GM18519 (cell line): Measurements from ENCODE around the gene ZNF23.

Source experiments
- ATAC-seq: cut with Tn5 transposase; IDR thresholded peaks from one replicate; pipeline ENCODE4 v1.9.1; 2021; ENCODE audit warnings: mild to moderate bottlenecking, moderate library complexity; ENCODE audit not compliant: unreplicated experiment, low FRiP score

The ZNF23 gene

DNA sequence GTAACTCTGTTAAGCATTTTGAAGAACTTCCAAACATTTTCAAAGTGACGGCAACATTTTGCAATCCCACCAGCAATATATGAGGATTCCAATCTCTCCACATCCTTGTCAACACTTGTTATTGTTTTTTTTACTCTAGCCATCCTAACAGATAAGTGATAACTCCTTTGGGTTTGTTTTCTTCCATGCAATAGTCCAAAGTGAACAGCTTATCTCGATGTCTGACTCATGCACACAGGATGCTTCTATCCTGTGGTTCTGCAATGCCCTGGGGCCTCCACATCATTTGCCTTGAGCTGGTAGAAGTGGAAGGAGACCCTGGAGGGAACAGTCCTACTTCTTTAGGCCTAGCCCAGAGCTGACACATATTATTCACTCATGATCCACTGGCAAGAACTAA is 33.2 kb downstream of the ZNF23 start:
- no peak for ATAC-seq

DNA sequence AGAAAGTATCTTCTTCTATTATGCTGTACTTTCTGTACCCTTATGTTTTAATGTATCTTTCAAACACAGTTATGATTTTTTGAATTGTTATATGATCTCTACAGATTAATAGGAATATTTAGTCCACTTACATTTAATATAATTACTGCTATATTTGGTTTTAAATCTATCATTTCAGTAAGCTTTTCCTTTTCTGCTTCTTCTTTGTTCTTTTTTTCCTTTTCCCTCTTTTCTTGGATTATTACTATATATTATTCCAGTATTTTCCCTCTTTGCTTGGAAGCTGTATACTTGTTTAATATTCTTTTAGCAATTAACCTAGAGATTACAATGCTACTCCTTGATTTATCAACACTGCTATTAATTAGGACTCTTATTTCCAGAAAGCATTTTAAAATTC is 33.7 kb downstream of the ZNF23 start:
- no peak for ATAC-seq

DNA sequence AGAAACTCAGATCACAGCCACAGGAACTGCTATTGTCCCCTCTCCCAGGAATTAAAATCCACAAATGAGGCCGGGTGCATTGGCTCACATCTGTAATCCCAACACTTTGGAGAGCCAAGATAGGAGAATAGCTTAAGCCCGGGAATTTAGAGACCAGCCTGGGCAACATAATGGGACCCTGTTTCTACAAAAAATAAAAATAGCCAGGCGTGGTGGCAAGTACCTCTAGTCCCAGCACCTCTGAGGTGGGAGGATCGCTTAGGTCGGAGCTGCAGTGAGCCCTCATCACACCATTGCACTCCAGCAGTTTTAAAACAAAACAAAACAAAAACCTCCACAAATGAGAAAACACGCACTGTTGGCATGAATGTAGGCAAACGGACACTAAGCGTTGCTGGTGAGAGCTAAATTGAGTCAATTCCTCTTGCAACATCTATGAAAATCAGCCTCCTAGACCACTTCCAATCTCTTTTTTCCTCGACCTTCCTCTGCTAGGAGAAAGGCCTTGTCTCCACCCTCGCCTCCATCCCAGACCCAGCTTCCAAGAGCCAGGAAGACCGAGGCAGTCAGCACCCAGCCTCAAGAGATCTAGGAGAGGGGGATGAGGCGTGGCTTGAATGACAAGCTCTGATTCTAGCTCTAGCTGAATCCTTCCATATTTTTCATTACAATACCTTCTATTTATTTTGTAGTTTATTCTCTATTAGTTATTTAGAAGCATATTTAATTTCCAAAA is 35.0 kb downstream of the ZNF23 start:
- no peak for ATAC-seq

DNA sequence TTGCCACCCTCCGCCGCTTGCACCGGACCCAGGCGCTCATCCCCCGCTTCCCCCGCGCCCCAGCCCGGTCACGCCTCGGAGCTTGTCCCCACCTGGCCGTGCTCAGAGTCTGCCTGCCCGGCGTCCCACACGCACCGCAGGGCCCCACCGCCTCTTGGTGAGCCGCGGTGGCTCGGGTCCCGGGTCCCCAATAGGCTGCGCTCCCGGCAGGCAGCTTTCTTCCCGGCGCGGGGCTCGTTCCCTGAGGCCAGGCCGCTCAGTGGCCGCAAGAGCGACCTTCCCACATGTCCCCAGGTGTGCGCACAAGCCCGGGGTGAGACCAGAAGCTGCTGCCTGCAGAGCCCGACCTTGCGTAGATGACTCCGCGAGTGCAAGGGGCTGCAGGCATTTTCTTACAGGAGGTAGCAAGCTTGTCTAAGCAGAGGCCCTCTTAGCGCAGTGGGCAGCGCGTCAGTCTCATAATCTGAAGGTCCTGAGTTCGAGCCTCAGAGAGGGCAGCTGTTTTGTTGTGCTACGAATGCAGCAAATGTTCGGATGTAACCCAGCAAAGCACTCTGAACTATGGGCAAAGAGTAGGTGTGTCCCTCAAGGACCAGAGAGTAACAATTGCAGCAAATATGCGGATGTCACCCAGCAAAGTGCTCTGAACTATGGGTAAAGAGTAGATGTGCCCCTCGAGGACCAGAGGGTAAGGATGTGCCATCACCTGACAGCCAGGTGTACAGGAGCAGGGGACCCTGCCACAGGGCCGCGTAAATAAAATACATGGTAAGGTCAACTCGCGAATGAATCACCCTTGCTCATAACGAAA is 35.8 kb downstream of the ZNF23 start:
- ATAC-seq = peak; percentile 68

DNA sequence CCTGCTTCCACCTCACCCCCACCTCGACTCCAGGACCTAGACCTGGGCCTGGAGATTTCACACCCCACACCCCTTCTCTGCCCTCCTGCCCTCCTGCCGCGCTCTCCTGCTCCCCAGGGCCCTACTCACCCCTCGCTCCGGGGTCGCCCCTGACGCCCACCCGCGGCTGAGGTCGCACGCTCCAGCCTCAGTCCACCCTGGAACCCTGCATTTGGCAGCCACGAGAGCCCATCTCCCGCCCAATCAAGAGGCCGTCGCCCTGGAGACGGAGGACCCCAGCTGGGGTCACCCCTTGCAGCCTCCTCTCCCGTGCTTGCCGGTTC is 36.3 kb downstream of the ZNF23 start:
- no peak for ATAC-seq

DNA sequence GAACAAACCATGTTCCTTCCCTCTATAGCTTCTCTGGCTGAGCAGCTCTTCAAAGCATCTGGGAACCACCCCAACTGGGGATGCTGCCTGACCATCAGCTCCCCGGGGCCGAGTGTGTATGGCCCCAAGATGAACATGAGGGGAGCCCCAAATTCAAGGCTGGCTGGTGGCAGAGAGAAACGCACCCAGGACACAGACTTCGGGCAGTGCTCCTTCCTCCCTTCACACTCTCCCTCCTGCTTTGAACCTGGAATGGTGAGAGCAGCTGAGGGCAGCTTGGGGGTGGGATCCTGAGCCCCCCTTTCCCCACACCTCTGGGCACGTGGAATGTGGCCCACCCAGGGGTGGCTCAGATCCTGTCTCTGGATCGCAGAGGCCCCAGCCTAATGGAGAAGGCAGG is 37.4 kb downstream of the ZNF23 start:
- no peak for ATAC-seq

DNA sequence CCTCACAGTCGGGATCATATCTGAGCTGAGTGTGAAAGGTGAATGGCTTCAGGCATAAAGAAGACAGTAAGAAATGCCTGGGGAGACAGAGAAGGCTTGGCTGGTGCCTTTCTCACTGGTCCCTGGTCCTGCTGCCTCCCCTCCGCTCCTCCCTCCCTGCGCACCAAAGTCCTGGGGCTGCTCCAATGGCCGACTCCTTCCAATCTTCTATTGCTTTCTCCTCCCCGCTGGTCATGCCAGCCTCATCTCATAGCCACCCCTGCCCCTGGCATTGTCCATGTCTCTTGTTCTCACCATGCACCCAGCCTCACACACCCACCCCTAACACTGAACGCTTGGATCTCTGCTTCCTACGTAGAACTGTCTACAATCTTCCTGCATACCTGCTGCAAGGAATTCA is 38.2 kb downstream of the ZNF23 start:
- no peak for ATAC-seq

DNA sequence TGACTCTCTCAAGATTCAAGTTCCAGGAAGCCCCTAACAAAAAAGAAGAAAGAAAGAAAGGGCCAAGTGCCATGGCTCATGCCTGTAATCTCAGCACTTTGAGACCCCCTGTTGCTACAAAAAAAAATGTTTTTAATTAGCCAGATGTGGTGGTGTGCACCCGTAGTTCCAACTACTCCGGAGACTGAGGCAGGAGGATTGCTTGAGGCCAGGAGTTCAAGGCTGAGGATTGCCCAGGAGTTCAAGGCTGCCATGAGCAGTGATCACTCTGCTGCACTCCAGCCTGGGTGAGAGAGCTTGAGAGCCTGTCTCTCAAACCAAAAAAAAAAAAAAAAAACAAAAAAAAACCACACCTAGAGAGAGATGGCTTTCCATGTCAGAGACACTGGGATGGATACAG is 39.0 kb downstream of the ZNF23 start:
- no peak for ATAC-seq

DNA sequence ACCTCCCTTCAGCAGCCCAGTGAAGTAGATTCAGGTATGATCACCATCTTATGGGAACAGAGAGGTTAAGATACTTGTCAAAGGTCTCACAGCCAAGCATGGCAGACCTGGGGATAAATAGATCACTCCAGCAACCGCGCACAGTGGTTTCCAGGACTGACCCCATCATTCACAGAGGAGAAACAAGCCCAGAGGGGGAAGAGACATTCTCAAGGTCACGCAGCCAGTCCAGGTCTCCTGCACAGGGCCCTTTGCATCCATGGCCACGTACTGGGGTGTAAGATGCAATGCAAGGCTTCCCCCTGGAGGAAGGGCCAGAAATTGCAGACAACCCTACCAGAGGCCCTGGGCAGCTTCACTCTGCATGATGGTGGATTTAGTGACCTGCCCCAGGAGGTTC is 40.1 kb downstream of the ZNF23 start:
- ATAC-seq = no peak

DNA sequence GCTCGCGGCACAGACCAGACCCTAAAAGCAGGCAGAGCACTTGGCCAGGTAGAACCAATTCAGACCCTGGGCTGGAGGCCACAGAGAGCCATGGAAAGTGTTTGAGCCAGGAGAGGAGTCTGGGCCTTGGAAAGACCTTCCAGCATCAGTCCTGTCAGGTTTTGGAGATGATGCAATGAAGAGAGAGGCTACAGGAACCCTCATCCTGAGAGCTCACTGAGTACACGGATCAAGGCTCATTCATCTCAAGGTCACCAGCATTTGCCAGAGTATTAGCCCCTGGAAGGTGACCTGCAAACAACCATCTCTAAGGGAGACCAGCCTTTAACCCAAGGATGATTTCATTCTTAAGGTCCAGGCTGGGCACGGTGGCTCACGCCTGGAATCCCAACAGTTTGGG is 48.0 kb downstream of the ZNF23 start:
- no peak for ATAC-seq

DNA sequence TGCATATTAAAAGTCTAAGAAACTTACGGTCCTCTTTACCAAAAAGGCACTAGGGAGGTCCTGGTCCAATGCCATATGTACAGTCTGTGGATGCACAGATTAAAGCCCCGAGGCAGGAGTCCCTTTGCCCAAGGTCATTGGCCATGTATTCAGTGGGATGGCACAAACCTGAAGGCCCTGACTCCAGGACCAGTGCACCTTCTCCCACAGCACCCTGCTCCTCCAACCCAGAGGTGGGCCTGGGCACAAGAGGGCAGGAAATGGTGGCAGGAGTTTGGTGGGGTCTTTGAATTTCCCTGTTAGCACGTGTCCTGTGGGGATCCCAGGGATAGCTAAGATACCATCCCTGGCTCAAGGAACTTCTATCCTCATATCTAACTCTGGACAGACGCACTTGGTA is 48.7 kb downstream of the ZNF23 start:
- no peak for ATAC-seq

DNA sequence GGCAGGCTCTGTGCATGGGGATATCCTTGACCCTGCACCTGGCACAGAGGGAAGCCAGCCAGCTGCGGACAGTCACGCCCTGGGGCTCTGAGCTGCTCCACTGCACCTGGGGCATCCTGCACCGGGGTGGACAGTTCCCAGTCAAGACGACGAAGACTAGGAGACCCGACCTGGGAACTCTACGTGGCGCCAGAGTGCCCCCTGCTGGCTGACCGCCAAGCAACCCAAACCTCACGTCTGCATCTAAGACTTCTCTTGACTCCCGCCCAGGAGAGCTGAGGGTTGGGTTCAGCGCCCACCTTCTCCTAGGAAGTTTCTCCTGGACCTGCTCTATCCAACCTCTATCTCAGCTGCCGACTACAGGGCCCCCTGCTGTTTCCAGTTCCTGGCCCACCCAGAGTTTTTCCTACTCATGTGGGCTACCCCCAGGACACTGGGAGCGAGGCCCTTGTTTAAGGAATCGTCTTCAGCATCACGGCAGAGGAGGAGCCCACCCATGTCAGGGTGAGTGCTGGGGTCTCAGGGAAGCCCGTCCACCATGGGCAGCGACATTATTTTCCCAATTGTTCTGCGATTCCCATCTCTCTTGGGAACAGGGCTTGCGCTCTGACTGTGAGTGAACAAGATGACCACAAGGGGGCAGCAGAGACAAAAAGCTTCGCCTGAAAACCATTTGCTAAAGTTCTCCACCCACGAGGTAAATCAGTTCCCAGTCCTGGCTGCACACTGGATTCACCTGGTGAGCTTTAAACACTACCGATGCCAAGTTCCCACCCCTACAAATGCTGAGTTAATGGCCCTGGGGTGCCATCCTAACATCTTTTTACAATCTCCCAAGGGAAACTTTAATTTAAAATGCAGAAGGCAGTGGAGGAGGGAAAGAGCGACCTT is 49.5 kb downstream of the ZNF23 start:
- no peak for ATAC-seq

DNA sequence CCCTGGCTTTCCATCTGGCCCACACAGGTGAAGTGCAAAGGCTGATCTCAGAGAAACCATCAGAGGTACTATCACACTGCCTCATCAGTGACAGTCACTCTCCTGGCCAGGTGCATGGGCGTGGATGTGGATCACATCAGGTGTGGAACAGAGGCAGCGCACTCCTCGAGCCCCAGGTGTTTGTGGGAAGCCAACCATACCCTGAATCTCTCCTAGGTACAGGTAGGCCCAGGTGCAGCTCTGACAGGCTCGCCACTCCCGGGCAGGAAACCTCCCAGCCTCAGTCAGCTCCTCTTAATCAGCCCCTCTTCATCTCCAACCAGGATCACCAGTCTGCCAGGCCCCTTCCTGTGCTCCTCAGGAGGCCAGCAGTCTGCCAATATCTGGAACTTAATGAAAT is 51.9 kb downstream of the ZNF23 start:
- no peak for ATAC-seq

DNA sequence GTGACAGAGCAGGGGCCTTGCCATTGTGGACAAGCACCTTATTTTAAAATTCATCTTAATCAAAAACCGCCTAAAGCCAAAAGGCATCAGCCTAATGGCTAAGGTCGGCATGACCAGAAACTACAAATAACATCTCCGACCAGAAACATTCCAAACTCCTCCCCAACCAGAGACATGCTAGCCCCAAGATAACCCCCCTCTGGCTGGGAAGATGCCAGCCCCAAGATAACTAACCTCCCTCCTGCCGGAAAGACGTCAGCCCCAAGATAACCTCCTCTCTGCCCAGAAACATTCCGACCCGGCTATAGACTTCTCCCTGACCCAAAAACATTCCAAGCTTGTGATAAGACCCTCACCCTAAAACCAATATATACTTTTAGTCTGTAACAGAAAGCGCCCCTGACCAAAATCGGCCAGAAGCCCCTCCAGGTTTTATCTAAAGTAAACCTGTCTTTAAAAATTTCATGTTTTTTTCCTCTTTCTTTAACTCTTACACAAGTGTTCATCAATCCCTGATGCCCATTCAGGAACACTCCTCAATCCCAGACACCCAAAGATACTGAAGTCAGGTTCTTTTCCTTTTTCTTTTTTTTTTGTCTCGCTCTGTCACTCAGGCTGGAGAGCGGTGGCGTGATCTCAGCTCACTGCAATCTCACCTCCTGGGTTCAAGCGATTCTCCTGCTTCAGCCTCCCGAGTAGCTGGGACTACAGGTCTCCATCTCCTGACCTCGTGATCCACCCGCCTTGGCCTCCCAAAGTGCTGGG is 52.9 kb downstream of the ZNF23 start:
- no peak for ATAC-seq

DNA sequence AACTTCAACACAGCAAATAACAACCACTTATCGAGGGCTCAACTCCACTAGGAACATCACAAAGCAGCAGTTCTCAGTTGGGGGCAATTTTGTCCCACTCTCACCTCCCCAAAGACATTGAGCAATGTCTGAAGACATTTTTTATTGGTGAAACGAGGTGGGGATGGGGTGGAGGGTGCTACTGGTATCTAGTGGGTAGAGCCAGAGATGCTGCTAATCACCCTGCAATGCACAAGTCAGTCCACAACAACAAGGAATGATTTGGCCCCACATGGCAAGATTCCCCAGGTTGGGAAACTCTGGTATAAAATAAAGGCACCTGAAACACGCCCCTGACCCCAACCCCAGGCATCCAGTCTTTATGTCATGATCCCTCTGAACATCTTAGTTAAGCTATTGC is 53.5 kb downstream of the ZNF23 start:
- no peak for ATAC-seq

DNA sequence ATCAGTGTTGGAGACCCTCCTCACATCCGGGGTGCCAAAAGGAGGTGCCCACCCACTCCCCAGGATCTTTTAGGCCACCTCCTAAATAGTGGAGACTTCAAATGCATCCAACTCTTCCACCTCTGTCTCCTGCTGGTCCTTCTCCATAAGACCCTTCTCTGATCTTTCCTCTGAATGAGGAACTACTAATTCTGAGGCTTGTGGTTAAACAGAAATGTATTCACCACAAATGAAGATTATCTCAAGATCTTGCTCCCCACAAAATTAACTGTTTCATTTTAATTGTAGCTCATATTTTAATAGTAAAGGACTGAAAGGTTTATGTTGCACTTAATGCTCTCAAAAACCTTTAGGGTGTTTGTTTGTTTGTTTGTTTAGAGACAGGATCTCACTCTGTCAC is 54.3 kb downstream of the ZNF23 start:
- ATAC-seq = no peak

DNA sequence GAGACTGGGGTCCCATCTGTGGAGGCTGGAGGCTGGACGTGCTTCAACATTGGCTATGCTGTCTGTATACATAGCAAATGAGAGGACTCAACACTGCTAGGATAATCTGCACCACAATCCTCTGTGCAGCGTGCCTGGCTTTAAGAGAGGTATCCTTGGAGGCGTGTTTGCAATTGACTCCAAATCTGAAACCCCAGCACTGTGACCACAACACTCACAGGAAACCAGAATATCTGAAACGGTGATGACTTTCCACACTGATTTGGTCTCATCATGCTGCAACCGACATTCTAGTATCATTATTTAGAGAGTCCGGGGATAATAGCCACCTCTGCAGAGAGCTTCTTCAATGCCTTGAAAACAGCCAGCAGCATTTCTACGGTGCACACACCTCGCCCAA is 55.3 kb downstream of the ZNF23 start:
- no peak for ATAC-seq

DNA sequence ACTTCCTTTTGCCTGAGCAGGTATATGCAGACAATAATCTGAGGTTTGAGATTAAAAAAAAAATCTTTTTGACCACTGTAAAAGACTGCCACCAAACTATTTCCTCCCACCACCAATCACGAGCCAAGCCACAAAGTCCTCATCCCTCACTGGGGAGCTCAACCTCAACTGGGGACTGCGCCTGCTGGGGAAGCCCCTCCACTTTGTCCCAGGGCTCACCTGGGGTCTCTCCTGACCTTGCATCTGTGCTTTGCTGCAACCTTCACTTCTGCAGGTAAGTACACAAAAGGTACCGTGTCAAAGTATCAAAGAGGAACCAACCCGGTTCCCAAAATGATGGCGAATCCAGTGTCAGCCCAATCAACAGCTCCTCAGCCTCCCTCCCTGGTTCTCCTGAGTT is 55.7 kb downstream of the ZNF23 start:
- ATAC-seq = no peak

DNA sequence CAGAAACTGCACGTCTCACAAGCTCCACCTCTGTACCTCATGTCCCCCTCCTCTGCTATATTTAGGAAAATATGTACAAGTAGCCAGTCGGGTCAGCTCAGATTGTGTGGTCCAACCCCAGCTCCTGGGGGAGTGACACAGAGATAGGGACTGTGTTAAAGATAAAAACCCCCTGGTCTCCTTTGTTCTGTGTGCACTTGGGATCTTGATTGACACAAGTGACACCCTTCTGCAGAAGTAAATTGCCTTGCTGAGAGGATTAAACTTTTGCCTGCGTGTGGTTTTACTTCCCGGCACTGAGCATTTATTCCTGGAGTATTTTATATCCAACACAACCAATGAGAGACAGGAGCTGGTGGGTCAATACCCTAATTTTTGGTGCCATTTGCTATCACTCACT is 57.7 kb downstream of the ZNF23 start:
- no peak for ATAC-seq

DNA sequence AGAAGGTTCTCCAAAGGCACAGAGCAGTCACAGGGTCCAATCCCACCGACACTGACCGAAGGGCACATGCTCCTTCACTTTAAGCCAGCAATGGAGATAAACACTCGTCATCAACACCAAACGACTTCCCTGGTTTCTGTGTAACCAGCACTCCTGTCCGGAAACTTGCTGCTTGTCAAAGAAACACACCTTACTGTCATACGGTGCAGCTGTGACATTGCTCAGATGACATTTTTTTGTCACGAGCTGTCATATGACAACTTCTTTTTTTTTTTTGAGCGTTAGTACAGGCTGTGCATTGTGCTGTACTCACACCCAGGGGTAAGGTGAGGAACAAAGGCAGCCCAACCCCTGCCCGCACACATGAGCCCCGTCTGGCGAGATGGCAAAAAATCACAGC is 59.4 kb downstream of the ZNF23 start:
- ATAC-seq = no peak

DNA sequence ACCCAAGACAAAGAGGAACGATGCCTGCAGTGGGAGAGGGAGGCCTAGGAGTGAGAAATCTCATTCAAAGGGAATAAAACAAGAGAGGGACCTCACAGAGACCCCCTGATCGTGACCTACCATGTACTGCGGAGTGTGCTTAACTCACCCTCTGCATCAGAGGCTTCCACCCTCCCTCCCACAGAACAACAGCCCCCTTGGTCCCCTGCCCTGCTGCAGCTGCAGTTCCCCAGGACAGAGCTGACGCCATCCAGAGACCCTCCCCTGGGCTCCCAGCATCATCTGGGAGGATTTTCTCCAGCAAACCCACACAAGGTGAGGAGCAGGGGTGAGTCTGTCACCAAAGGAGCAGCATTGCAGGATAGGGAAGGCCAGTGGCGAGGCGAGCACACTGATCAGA is 60.0 kb downstream of the ZNF23 start:
- no peak for ATAC-seq
